Measurements from ENCODE around the gene SSX2B. TPM values are rescaled to one million over a fixed set of nuclear protein-coding genes. Genes with fewer than 3 reads are reported as not detected.
"Not testable (repeated sequence)": the region's sequence is repeated elsewhere in the genome, so short reads cannot be mapped to it uniquely, and the experiment has no call there.

Gene SSX2B
- polyA plus RNA-seq (ENCODE audit: insufficient read length): not detected

GRCh38 chrX:52750952-52751351, at the start of gene SSX2B:
Gene SSX2B (plus strand): TSS chrX:52751252. CDS start chrX:52752681, 1,429 bp downstream.
- DNase-seq: not testable (repeated sequence)

- not testable (repeated sequence) for DNase-seq
Observed at GRCh38 chrX:52707078-52707477, 44.0 kb upstream of the SSX2B start, which contains the start of gene SSX2. Gene SSX2 (minus strand): TSS chrX:52707178. CDS start chrX:52705749, 1,429 bp downstream.

GRCh38 chrX:52765983-52766382, 14.9 kb downstream of the SSX2B start:
- DNase-seq: not testable (repeated sequence)

GRCh38 chrX:52773504-52773903, 22.5 kb downstream of the SSX2B start:
- DNase-seq: not testable (repeated sequence)

GRCh38 chrX:52797327-52797726, 46.3 kb downstream of the SSX2B start, which contains the start of gene SPANXN5:
Gene SPANXN5 (minus strand): TSS chrX:52797427. CDS start chrX:52797348, 79 bp downstream.
- DNase-seq: not testable (repeated sequence)

- DNase-seq: not testable (repeated sequence)
Observed at GRCh38 chrX:52804876-52805275, 53.8 kb downstream of the SSX2B start.

Other genes with a start within 250 kb of the SSX2B start
- gene XAGE1B, start 234.2 kb upstream of the SSX2B start, polyA plus RNA-seq (ENCODE audit: insufficient read length): not detected
- not detected for gene SSX7, start 96.4 kb upstream of the SSX2B start, polyA plus RNA-seq (ENCODE audit: insufficient read length)
- gene SSX2, start 44.1 kb upstream of the SSX2B start, polyA plus RNA-seq (ENCODE audit: insufficient read length): not detected
- gene SPANXN5, start 46.2 kb downstream of the SSX2B start, polyA plus RNA-seq (ENCODE audit: insufficient read length): not detected
- 0.39 TPM for gene XAGE5, start 60.0 kb downstream of the SSX2B start, polyA plus RNA-seq (ENCODE audit: insufficient read length)
- gene XAGE3, start 116.8 kb downstream of the SSX2B start, polyA plus RNA-seq (ENCODE audit: insufficient read length): not detected
- gene FAM156B, start 146.1 kb downstream of the SSX2B start, polyA plus RNA-seq (ENCODE audit: insufficient read length): 17.9 TPM
- 28.9 TPM for gene FAM156A, start 207.3 kb downstream of the SSX2B start, polyA plus RNA-seq (ENCODE audit: insufficient read length)

All from hindlimb muscle (tissue), 1 donor.